GM21825 (cell line): ENCODE measurements around the gene TM9SF2.
A peak's percentile ranks its signal among the peaks of the same experiment; 100 is the strongest.
"Not testable (repeated sequence)": the region's sequence is repeated elsewhere in the genome, so short reads cannot be mapped to it uniquely, and the experiment has no call there.

ENCODE experiments used
- ATAC-seq: cut with Tn5 transposase; IDR thresholded peaks from one replicate; pipeline ENCODE4 v1.9.1; 2021; ENCODE audit warnings: mild to moderate bottlenecking, moderate library complexity; ENCODE audit not compliant: unreplicated experiment

Gene TM9SF2

DNA sequence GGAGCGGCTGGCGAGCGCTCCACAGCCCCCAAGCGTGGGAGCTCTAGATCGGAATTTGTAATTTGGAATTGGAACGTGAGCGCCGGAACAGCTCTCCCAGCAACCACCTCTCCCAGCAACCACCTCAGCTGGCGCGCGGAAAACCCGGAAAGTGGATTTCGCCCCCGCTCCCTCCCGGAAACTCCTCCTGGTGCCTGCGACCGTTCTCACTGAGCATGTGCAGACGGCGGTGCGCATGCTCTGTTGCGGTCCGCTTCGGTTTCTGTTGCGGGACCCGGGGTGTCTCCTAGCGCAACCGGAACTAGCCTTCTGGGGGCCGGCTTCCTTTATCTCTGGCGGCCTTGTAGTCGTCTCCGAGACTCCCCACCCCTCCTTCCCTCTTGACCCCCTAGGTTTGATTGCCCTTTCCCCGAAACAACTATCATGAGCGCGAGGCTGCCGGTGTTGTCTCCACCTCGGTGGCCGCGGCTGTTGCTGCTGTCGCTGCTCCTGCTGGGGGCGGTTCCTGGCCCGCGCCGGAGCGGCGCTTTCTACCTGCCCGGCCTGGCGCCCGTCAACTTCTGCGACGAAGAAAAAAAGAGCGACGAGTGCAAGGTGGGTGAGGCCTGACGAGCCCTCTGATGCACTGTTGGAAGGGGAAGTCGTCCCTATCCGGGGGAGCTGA is at the start of gene TM9SF2:
Gene TM9SF2, plus strand, starts transcription at position 289 of the 664 bp plus-strand sequence. Its CDS starts 135 bp downstream, at position 424.
- ATAC-seq, result peak; percentile 52

DNA sequence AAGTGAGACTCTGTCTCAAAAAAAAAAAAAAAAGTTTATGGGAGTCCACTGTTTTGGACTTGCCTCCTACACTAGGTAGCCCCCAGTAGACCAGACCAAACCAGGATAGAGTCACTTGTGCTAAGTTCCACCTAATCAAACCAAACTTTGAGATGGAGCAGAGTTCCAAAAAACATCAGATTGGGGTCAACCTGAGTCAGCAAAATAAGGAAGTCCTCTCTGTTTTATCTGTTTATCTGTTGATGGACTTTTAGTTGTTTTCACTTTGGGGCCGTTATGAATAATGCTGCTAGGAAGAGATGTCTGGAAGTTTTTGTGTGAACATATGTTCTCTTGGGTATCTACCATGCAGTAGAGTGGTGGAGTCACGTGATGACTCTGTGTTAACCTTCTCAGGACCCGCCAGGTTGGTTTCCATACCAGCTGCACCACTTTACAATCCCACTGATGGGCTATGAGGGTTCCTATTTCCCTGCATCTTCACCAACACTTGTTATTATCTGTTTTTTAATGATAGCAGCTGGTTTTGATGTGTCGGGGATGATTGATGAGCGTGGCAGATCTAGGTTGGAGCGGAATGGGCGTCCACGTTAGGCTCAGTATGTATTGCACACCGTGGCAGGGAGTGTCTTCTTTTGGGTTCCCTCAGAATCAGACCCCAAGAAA is 46.6 kb upstream of the TM9SF2 start:
- ATAC-seq, result no peak

DNA sequence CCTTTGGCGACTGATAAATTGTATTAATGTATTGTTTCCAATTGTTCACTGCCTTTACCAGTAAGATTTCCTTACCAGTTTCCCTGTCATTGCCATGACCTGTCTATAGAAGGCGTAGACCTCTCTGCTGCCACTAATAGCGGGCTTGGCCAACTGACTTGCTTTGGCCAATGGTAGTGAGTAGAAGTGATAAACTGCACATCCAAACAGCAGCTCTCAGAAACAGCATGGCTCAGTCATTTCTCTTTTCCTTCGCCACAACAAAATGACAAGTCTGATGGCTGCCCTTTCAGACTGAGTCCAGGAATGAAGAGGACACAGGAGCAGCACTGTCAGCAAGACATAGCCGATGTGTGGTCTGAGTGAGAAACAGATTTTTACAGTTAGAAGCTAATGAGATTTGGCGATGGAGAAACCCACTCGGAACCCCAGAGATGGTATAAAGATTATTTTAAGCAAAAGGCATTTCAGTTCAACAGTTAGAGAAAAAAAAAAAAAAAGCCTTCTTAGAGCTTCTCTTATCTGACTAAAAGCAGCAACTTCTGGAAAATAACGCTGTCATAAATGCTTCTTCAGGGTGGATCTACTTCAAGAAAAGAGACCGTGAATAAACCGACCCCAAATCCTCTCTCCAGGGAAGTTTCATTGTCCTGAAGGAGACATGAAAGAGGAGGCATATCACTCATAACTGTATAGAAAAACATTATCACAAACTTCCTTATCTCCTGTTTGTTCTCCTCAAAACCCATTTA is 42.0 kb upstream of the TM9SF2 start:
- ATAC-seq, result no peak

DNA sequence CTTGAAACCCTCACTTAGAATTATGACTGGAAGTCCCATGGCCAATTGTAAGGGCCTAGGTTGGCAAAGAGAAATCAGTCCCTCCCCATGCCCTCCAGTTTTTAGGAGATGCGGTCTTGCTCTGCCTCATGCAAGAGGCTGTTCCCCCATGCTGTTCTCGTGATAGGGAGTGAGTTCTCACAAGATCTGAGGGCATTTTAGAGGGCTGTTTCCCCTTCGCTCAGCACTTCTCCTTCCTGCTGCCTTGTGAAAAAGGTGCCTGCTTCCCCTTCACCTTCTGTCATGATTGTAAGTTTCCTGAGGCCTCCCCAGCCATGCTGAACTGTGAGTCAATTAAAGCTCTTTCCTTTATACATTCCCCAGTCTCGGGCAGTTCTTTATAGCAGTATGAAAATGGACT is 40.5 kb upstream of the TM9SF2 start:
- ATAC-seq, result not testable (repeated sequence)

GRCh38 chr13:99463646-99464397 is 37.5 kb upstream of the TM9SF2 start:
- ATAC-seq, result no peak

- ATAC-seq, result no peak
These were observed 36.8 kb upstream of the TM9SF2 start for GRCh38 chr13:99464441-99464949.

DNA sequence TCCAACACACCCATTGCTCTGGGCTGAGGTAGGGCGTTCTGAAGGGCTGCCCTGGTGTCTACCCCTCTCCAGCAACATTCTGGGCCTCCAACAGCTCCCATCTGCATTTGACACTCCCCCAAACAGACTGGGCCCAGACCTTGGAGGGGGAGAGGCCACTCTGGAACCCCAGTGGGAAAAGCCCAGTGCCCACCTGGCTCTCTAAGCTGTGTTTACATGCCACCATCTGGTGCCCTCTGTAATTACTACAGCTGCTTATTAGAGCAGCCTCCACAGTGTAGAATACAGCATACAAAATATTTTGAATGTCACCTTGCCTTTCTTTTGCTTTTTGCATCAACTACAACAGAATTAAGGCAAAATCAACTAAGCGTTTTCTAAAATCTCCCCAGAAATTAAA is 35.8 kb upstream of the TM9SF2 start:
- ATAC-seq, result no peak

GRCh38 chr13:99467764-99468163 is 33.5 kb upstream of the TM9SF2 start:
- ATAC-seq, result no peak

- no peak for ATAC-seq
These were observed 32.2 kb upstream of the TM9SF2 start for GRCh38 chr13:99469041-99469440.

DNA sequence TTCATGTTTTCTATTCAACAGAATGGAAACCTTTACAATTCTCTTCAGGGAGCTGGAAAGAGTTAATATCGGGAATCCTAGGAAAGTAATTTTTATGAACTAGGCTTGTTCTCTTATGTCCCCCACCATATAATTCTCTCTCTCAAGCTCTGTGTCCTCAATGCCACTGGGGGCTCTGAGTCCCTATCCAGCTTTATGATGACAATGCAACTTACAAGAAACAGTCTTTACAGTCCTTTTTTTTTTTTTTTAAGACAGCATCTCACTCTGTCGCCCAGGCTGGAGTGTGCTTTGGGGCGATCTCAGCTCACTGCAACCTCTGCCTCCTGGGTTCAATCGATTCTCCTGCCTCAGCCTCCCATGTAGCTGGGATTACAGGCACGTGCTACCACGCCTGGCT is 31.2 kb upstream of the TM9SF2 start:
- ATAC-seq, result no peak

GRCh38 chr13:99471221-99472121 is 29.8 kb upstream of the TM9SF2 start:
- no peak for ATAC-seq

GRCh38 chr13:99472122-99472440 is 29.2 kb upstream of the TM9SF2 start:
- no peak for ATAC-seq

DNA sequence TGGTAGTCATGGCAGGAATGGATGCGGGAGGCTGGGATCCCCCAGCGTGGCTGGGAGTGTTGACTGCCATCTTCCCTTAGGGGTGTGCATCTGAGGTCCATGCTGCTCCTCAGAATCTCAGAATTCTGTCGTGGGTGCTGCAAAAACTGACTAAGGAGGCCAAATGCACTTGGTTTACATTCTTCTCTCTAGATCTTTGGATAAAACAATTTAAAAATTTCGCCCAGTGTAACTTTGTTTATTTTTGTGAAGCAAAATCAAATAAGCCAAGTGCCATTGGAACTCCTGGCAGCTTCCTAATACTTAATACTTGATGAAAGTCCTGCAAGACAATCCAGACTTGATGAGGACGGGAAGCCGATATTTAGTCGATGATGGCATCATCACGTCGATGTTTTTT is 27.8 kb upstream of the TM9SF2 start:
- no peak for ATAC-seq

DNA sequence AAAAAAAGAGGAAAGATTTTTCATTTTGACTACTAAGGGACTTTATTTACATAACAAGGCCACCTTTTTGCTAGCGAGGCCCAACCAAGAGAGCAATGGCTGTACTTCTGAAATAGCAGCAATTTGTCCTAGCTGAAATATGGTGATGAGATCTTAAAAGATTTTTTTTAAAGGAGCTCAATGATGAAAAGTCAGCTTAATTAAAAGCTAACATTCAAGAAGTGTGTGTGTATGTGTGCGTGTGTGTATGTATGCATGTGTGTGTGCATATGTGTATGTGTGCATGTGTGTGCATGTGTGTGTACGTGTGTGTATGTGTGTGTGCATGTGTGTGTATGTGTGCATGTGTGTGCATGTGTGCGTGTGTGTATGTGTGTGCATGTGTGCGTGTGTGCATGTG is 24.6 kb upstream of the TM9SF2 start:
- no peak for ATAC-seq

DNA sequence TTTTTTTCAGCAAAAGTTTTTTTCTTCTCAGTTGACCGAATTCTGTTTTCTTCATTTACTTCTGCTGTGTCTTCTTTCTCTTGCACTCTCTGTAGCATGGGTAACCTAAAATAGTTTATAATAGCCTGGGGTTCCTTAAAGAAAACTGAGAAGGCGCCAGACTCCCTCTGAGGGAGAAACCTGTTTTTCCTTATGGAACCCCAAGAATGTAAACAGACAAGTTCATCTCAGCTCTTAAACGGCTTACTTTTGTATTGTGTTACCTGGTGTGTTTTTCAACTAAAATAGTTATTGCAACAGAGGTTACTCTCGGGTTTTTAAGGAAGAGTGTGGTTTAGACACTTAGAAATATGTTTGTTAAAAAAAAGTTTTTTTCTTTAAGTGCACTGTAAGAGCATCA is 23.8 kb upstream of the TM9SF2 start:
- no peak for ATAC-seq

DNA sequence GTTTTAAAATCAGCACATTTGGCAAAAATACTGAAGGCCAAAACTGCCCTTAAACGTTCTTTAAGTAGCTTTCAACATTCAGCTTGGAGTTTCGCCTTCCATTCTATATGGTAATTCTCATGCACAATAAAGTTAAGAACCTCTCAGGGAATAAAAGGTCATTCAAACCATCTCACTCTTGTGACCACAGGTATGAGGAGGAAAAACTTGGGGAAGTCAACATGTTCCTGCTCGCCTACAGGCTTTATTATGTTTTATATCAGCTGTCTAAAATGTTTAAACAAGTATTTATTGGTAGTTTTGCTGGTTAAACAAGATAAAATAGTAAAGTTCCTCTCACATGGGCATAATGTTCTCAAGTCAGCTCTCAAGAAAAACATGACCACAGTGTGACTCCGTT is 19.9 kb upstream of the TM9SF2 start:
- ATAC-seq, result no peak

DNA sequence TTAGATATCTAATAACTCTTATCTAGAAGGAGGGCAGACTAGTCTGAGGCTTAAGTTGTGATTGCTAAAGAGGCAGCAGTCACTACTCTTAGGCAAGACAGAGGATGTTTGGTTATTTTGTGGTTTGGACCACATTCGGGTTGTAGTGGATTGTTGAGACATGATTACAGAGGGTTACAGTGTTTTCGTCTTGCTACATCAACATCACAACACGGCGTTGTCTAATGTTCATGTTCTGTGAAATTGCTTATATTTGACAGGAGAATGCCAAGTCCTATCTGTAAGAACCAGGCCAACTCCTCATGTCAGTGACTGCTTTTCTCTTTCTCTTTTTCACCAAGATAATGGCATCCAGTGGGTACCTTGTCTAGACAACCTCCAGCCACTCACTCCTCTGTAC is 16.8 kb upstream of the TM9SF2 start:
- no peak for ATAC-seq

- no peak for ATAC-seq
These were observed 14.3 kb upstream of the TM9SF2 start for GRCh38 chr13:99486996-99487395.

DNA sequence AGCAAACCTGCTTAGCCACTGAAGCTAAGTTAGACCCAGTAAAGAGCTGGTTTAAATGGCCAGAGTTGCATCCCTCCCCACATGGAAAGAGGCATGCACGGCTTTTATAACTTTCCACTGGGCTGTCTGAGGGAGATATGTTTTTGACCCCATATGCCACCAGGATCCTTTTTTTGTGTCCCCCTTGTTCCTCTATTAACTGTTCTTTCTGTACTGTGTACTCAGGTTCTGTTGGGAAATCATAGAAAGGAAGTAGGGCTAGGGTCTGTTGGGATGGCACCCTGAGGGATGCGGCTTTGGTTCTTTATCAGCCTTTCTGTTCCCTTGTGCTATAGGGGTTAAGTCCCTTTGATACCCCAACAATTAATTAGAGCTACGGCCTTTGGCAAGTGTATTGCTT is 12.2 kb upstream of the TM9SF2 start:
- ATAC-seq, result no peak

DNA sequence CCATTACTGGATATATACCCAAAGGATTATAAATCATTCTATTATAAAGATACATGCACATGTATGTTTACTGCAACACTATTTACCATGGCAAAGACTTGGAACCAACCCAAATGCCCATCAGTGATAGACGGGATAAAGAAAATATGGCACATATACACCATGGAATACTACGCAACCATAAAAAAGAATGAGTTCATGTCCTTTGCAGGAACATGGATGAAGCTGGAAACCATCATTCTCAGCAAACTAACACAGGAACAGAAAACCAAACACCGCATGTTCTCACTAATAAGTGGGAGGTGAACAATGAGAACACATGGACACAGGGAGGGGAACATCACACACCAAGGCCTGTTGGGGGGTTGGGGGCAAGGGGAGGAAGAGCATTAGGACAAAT is 9.5 kb upstream of the TM9SF2 start:
- not testable (repeated sequence) for ATAC-seq
